Left lung (tissue), 10 donors: ENCODE measurements around the gene SEC14L1. TPM values are rescaled to one million over a fixed set of nuclear protein-coding genes. Genes with fewer than 3 reads are reported as not detected.
A peak's percentile ranks its signal among the peaks of the same experiment; 100 is the strongest.

Source experiments
- ATAC-seq: fragments of 200-7000 bp; cut with Tn5 transposase; one replicate; pipeline ENCODE4 v1.9.1; 2020; ENCODE audit warnings: moderate library complexity
- DNase-seq, 4 donors: peaks; one replicate each; pipeline ENCODE4 v3.0.0-alpha.2; 2013 to 2020
- H3K27ac ChIP-seq, 2 donors: fragments of 200-600 bp; sonication (generic) in 1 of 2; one replicate each; pipeline versions ENCODE4 v1.5.0 to v1.8.0; 2020 to 2021
- H3K27me3 ChIP-seq, 2 donors: fragments of 200-600 bp; sonication (generic) in 1 of 2; one replicate each; pipeline versions ENCODE4 v1.5.0 to v1.8.0; 2020 to 2021
- H3K36me3 ChIP-seq, 2 donors: fragments of 200-600 bp; sonication (generic) in 1 of 2; one replicate each; pipeline versions ENCODE4 v1.5.0 to v1.8.0; 2020 to 2021
- H3K4me1 ChIP-seq, 2 donors: fragments of 200-600 bp; one replicate each; pipeline ENCODE4 v1.8.0; 2021
- H3K4me3 ChIP-seq, 2 donors: fragments of 200-600 bp; sonication (generic) in 1 of 2; one replicate each; pipeline versions ENCODE4 v1.5.0 to v1.8.0; 2020 to 2021; ENCODE audit warnings: mild to moderate bottlenecking in 1 of 2
- H3K9me3 ChIP-seq, 2 donors: fragments of 200-600 bp; sonication (generic) in 1 of 2; one replicate each; pipeline versions ENCODE4 v1.5.0 to v1.8.0; 2020 to 2021
- intact Hi-C, 2 donors: fragments of 100-400 bp; cut with DNase I; formaldehyde crosslinking; loops; one replicate each; pipeline versions ENCODE4 v1.11.2 to v1.14.2; 2022
- polyA plus RNA-seq, 6 donors: library from polyadenylated mRNA; unstranded; fragments of 120-200 nt; gene quantifications; one replicate each; pipeline ENCODE4 v1.2.1, GENCODE V29; 2013; ENCODE audit not compliant: insufficient read length in 6 of 6
- total RNA-seq, 2 donors: library from RNA; stranded (reverse); fragmentation: NEBNext Ultra II Directional; extraction: Animal tissue kit (Norgen Biotek cat#: 25700); gene quantifications; one replicate each; pipeline ENCODE4 v1.2.1, GENCODE V29; 2021
- TF ChIP-seq, protein P1 (sequence below), 2 donors: fragments of 200-600 bp; sonication (generic) in 1 of 2; IDR thresholded peaks; one replicate each; pipeline versions ENCODE4 v1.5.0 to v1.8.0; 2021; ENCODE audit warnings: antibody characterized with exemption in 2 of 2
- donor health status: DM: no; HTN: yes; CAD: no.
- donor health status: DM: no; HTN: no; CAD: no.

Gene SEC14L1
- total and polyA plus RNA-seq, 8 donors = 79.0 to 151 (median 84.5) TPM

DNA sequence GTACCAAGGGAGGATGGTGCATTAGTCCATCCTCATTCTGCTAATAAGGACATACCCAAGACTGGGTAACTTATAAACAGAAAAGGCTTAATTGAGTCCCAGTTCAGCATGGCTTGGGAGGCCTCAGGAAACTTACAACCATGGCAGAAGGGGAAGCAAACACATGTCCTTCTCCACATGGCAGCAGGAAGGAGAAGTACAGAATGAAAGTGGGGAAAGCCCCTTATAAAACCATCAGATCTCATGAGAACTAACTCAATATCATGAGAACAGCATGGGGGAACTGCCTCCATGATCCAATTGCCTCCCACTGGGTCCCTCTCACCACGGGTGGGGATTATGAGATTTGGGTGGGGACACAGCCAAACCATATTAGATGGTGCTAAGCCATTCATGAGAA is 84.5 kb downstream of the SEC14L1 start:
- H3K4me3 ChIP-seq = no peak overlapping the region
- TF ChIP-seq, protein P1, sequence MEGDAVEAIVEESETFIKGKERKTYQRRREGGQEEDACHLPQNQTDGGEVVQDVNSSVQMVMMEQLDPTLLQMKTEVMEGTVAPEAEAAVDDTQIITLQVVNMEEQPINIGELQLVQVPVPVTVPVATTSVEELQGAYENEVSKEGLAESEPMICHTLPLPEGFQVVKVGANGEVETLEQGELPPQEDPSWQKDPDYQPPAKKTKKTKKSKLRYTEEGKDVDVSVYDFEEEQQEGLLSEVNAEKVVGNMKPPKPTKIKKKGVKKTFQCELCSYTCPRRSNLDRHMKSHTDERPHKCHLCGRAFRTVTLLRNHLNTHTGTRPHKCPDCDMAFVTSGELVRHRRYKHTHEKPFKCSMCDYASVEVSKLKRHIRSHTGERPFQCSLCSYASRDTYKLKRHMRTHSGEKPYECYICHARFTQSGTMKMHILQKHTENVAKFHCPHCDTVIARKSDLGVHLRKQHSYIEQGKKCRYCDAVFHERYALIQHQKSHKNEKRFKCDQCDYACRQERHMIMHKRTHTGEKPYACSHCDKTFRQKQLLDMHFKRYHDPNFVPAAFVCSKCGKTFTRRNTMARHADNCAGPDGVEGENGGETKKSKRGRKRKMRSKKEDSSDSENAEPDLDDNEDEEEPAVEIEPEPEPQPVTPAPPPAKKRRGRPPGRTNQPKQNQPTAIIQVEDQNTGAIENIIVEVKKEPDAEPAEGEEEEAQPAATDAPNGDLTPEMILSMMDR (IDR thresholded peaks at IDR 0.05) = no peak
- no peak for DNase-seq
- ATAC-seq = no peak
- no peaks in the 10 kb centered on the region for H3K4me1 ChIP-seq
- intact Hi-C loops = no loop called here
- no peaks in the 10 kb centered on the region for H3K27me3 ChIP-seq
- H3K36me3 ChIP-seq = peaks cover 0 to 6% of the 10 kb centered on the region in 2 donors
- H3K27ac ChIP-seq = no peak overlapping the region
- peaks cover 0 to 11% of the 10 kb centered on the region in 2 donors for H3K9me3 ChIP-seq

DNA sequence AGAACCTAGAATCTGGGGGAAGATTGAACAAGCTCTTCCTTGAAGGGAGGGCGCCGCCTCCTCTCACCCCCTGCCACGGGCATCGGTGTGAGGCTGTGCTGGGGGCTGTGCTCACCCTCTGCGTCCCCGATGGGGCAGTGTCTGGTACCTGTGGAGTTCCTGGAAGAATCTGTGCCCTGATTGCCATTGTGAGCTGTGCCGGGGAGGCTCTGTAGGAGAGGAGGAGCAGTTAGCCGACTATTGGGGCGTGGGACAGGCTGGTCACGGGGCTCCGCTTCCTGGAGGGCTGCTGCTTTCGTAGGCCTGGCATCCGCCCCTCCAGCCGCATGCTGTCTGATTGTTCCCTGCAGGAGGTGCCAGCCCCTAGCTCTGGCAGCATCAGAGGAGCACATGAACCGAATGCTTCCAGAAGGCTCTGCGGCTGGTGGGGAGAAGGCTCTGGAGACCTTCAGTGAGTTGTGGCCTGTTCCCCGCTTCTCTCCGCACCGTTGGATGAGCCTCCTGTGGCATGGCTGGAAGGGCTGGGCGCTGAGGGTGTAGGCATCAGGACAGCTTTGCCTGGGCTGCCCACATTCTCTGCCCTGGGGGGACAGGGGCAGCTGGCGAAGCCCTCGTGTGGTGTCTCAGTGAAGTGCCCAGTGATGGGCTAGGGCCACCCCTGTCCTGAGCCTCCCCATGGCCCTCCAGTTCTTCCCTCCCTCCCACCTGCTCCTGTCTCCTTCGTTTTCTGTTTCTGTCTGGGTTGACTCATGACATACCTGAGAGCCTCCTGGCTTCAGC is 86.9 kb downstream of the SEC14L1 start:
- Histone ChIP-seq H3K4me3 (no peak overlapping the region), H3K4me1 (no peaks in the 10 kb centered on the region), H3K27me3 (no peaks in the 10 kb centered on the region), H3K9me3 (peaks cover 0 to 11% of the 10 kb centered on the region in 2 donors), H3K36me3 (no peaks in the 10 kb centered on the region), H3K27ac (peak overlapping the region; percentile 68 to 70)
- DNase-seq = no peak
- peak; percentile 58 for ATAC-seq
- TF ChIP-seq, protein P1 (IDR thresholded peaks at IDR 0.05) = no peak
- intact Hi-C loops = no loop called here

GRCh38 chr17:77228241-77228752 is 87.5 kb downstream of the SEC14L1 start:
- TF ChIP-seq, protein P1 (IDR thresholded peaks at IDR 0.05) = no peak
- Histone ChIP-seq H3K27ac (peak overlapping the region; percentile 68 to 70), H3K4me3 (no peak overlapping the region), H3K27me3 (no peaks in the 10 kb centered on the region), H3K36me3 (no peaks in the 10 kb centered on the region), H3K4me1 (no peaks in the 10 kb centered on the region), H3K9me3 (peaks cover 0 to 11% of the 10 kb centered on the region in 2 donors)
- no peak for ATAC-seq
- peak in 1 of 4 donors; percentile 33 for DNase-seq
- intact Hi-C loops = no loop called here

GRCh38 chr17:77228816-77229215 is 88.0 kb downstream of the SEC14L1 start:
- intact Hi-C loops = no loop called here
- TF ChIP-seq, protein P1 (IDR thresholded peaks at IDR 0.05) = no peak
- no peaks in the 10 kb centered on the region for H3K36me3 ChIP-seq
- DNase-seq (no peak), ATAC-seq (no peak)
- H3K4me3 ChIP-seq = no peak overlapping the region
- peaks cover 0 to 1% of the 10 kb centered on the region in 2 donors for H3K4me1 ChIP-seq
- peak overlapping the region; percentile 68 to 70 for H3K27ac ChIP-seq
- no peaks in the 10 kb centered on the region for H3K27me3 ChIP-seq
- peaks cover 0 to 11% of the 10 kb centered on the region in 2 donors for H3K9me3 ChIP-seq

DNA sequence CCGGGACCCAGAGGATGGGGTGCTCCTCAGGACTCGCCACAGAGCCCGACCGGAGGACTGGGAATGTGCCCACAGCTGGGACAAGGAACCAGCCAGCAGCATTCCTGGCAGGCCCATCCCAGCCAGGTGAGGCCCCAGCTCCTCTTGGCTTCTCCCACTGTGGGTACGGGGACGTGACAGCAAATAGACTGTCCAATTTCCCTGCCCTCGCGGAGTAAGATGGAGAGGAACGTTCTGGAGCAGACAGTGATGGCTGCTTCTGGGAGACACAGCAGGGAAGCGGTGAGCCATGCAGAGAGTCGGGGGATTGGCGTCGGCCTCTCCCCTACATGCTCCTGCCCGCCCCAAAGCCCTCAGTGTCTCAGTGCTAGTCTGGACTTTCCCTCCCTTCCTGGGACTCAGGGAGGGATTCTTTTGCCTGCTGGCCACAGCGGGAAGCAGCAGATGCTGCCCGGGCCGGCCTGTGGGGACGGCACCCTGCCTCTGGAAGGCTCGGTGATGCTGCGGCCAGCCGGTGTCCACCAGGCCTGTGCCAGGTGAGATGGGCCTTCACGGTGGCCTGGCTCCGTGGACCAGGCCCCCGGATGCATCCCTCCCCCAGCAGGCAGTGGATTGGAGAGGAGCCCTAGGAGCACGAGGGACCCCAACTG is 89.1 kb downstream of the SEC14L1 start:
- no peak overlapping the region for H3K27ac ChIP-seq
- no peaks in the 10 kb centered on the region for H3K36me3 ChIP-seq
- no peaks in the 10 kb centered on the region for H3K27me3 ChIP-seq
- peaks cover 0 to 8% of the 10 kb centered on the region in 2 donors for H3K9me3 ChIP-seq
- intact Hi-C loops = no loop called here
- TF ChIP-seq, protein P1 (IDR thresholded peaks at IDR 0.05) = no peak
- ATAC-seq = no peak
- DNase-seq = no peak
- no peak overlapping the region for H3K4me3 ChIP-seq
- peaks cover 2 to 12% of the 10 kb centered on the region in 2 donors for H3K4me1 ChIP-seq
